ENCODE data around the gene NEB. TPM values are rescaled to one million over a fixed set of nuclear protein-coding genes. Genes with fewer than 3 reads are reported as not detected.

NEB gene
- total RNA-seq, 4 donors from 2014 or later: 0.07 to 0.47 (median 0.21) TPM

GRCh38 chr2:151526572-151527090, 207.6 kb downstream of the NEB start:
- no peak overlapping the region for H3K4me3 ChIP-seq
- TF ChIP-seq POLR2AphosphoS5 (IDR thresholded peaks at IDR 0.05) (no peak), POLR2A (IDR thresholded peaks at IDR 0.05) (no peak), EP300 (IDR thresholded peaks at IDR 0.05) (no peak), CTCF (IDR thresholded peaks at IDR 0.05) (no peak)
- no peaks in the 10 kb centered on the region for H3K9me3 ChIP-seq
- WGBS, 2 donors (ENCODE audit: low coverage in 1 of 2): 90 to 100% methylated on average over 2 of the region's 6 CpGs
- H3K4me1 ChIP-seq: no peaks in the 10 kb centered on the region
- no peaks in the 10 kb centered on the region for H3K36me3 ChIP-seq
- no peaks in the 10 kb centered on the region for H3K27me3 ChIP-seq
- no peak overlapping the region for H3K27ac ChIP-seq
- ATAC-seq: no peak

- no peak for TF ChIP-seq EP300 (IDR thresholded peaks at IDR 0.05)
- TF ChIP-seq POLR2AphosphoS5 (IDR thresholded peaks at IDR 0.05): no peak
- no peak for TF ChIP-seq CTCF (IDR thresholded peaks at IDR 0.05)
- no peak for TF ChIP-seq POLR2A (IDR thresholded peaks at IDR 0.05)
- H3K27me3 ChIP-seq: no peaks in the 10 kb centered on the region
- no peaks in the 10 kb centered on the region for H3K36me3 ChIP-seq
- H3K4me1 ChIP-seq: no peaks in the 10 kb centered on the region
- H3K9me3 ChIP-seq: no peaks in the 10 kb centered on the region
- no peak for ATAC-seq
- WGBS, 2 donors (ENCODE audit: low coverage in 1 of 2): 87 to 89% methylated on average over 7 to 8 of the region's 9 CpGs
- no peak overlapping the region for H3K27ac ChIP-seq
- no peak overlapping the region for H3K4me3 ChIP-seq
Measured at GRCh38 chr2:151525821-151526373, 208.4 kb downstream of the NEB start.

- no peaks in the 10 kb centered on the region for H3K27me3 ChIP-seq
- WGBS, 2 donors (ENCODE audit: low coverage in 1 of 2): 75 to 87% methylated on average over 3 of the region's 3 CpGs
- no peak overlapping the region for H3K4me3 ChIP-seq
- no peaks in the 10 kb centered on the region for H3K36me3 ChIP-seq
- no peak for TF ChIP-seq POLR2AphosphoS5 (IDR thresholded peaks at IDR 0.05)
- no peak for TF ChIP-seq EP300 (IDR thresholded peaks at IDR 0.05)
- no peak for TF ChIP-seq CTCF (IDR thresholded peaks at IDR 0.05)
- TF ChIP-seq POLR2A (IDR thresholded peaks at IDR 0.05): no peak
- no peak for ATAC-seq
- no peak overlapping the region for H3K27ac ChIP-seq
- H3K4me1 ChIP-seq: no peaks in the 10 kb centered on the region
- no peaks in the 10 kb centered on the region for H3K9me3 ChIP-seq
Measured at GRCh38 chr2:151523850-151524249, 210.4 kb downstream of the NEB start.

GRCh38 chr2:151522556-151522955, 211.7 kb downstream of the NEB start:
- H3K27me3 ChIP-seq: no peaks in the 10 kb centered on the region
- no peaks in the 10 kb centered on the region for H3K36me3 ChIP-seq
- no peak for TF ChIP-seq POLR2AphosphoS5 (IDR thresholded peaks at IDR 0.05)
- no peak for TF ChIP-seq CTCF (IDR thresholded peaks at IDR 0.05)
- no peak for TF ChIP-seq POLR2A (IDR thresholded peaks at IDR 0.05)
- no peak for TF ChIP-seq EP300 (IDR thresholded peaks at IDR 0.05)
- H3K27ac ChIP-seq: no peak overlapping the region
- no peak overlapping the region for H3K4me3 ChIP-seq
- ATAC-seq: no peak
- H3K9me3 ChIP-seq: no peaks in the 10 kb centered on the region
- no peaks in the 10 kb centered on the region for H3K4me1 ChIP-seq
- WGBS, 2 donors (ENCODE audit: low coverage in 1 of 2): 88 to 100% methylated on average over 4 to 5 of the region's 7 CpGs

GRCh38 chr2:151520976-151521375, 213.3 kb downstream of the NEB start:
- ATAC-seq: no peak
- Histone ChIP-seq H3K9me3 (no peaks in the 10 kb centered on the region), H3K27ac (no peak overlapping the region), H3K4me1 (no peaks in the 10 kb centered on the region), H3K27me3 (no peaks in the 10 kb centered on the region), H3K4me3 (no peak overlapping the region), H3K36me3 (no peaks in the 10 kb centered on the region)
- WGBS, 2 donors (ENCODE audit: low coverage in 1 of 2): 63 to 79% methylated on average over 1 of the region's 1 CpG
- no peak for TF ChIP-seq CTCF (IDR thresholded peaks at IDR 0.05)

Measured in gastroesophageal sphincter (tissue), 4 donors.